SH-SY5Y (cell line): Measurements from ENCODE around the gene UHRF1.
A peak's percentile ranks its signal among the peaks of the same experiment; 100 is the strongest.

Experiments
- GATA2 ChIP-seq: IDR thresholded peaks from 2 replicates; pipeline ENCODE4 v1.6.1; 2011; ENCODE audit warnings: mild to moderate bottlenecking, low read depth, low read length
- GATA3 ChIP-seq: IDR thresholded peaks from 2 replicates; pipeline ENCODE4 v1.6.1; 2011; ENCODE audit warnings: low read depth, mild to moderate bottlenecking, low read length, moderate library complexity

UHRF1 gene

DNA sequence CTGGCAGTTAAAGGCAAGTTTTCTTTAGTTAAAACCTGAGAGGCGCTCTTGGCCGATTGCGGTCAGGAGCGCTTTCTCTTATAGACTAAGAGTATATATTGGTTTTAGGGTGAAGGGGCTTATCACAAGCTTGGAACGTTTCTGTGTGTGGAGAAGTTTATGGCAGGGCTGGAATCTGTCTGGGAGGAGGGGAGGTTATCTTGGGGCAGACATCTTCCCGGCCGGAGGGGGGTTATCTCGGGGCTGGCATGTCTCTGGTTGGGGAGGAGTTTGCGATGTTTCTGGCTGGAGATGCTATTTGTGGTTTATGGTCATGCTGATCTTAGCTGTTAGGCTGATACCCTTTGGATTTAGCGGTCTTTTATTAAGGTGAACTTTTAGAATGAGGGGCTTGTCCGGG, 78.0 kb downstream of the UHRF1 start:
- no peak for TF ChIP-seq GATA3

DNA sequence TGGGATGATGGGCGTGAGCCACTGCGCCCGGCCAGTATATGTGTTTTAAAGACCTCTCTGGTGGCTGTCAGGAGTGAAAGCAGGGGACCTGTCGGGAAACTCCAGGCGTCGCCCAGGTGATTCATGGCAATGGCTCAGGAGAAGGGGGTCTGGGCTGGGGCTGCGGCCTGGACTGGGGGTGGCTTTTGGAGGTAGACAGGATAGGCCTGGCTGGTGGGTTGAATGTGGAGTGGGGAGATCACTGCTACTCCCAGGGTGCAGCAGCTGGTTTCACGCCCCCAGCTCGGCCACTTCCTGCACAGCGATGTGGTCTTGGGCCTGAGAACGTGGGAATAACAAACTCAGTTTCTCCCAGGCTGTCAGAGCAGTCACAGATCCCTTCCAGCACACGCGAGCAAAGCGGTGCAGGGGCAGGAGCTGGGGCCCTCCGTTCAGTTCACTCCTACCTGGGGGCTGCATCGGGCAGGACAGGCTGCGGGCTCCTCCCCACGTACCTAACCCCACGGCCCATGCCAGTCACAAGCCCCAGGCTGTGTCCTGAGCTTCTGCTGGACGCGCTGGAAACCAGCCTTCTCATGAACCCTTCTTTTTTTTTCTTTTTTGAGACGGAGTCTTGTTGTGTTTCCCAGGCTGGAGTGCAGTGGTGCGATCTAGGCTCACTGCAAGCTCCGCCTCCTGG, 78.5 kb downstream of the UHRF1 start:
- TF ChIP-seq GATA3: no peak
- no peak for TF ChIP-seq GATA2

GRCh38 chr19:4988770-4989251, 79.5 kb downstream of the UHRF1 start:
- TF ChIP-seq GATA3: no peak
- no peak for TF ChIP-seq GATA2

DNA sequence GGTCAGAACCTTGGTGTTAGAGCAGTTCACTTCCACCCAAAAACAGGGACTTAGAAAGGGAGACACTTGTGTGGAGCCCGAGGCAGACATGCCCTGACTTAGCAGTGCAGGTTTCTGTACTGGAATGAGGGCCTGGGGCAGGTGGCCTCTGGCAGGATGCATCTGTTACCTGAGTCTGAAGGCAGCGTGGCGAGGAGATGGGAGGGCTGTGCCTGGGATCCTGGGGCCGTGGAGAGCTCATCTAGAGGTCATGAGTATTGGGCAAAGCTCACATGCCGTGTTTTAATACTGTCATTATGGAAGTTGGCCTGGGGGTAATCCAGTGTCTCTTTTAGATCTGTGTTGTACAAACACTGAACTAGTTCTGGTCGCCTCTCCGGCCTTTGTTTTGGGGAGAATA, 81.0 kb downstream of the UHRF1 start:
- TF ChIP-seq GATA2 (no peak), GATA3 (no peak)

DNA sequence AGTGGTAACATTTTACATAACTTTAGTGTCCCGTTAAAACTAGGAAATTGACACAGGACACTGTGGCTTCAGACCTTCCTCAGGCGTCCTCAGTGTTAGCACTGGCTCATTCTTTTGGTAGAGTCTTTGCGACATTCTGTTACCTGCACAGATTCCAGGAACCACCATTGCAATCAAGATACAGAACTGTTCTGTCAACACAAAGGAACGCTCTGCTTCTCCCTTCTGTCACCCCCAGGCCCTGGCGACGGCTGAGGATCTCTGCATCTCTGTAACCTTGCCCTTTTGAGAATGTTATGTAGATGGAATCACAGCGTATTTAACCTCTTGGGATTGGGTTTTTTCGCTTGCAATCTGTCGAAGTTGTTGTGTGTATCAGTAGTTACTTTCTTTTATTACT, 82.2 kb downstream of the UHRF1 start:
- TF ChIP-seq GATA3 (no peak), GATA2 (0 out of 2 replicates have a peak, but pooled peaks have one; percentile 1)

- TF ChIP-seq GATA2 (0 out of 2 replicates have a peak, but pooled peaks have one; percentile 2), GATA3 (no peak)
Observed at GRCh38 chr19:4991996-4992698, 82.8 kb downstream of the UHRF1 start.

DNA sequence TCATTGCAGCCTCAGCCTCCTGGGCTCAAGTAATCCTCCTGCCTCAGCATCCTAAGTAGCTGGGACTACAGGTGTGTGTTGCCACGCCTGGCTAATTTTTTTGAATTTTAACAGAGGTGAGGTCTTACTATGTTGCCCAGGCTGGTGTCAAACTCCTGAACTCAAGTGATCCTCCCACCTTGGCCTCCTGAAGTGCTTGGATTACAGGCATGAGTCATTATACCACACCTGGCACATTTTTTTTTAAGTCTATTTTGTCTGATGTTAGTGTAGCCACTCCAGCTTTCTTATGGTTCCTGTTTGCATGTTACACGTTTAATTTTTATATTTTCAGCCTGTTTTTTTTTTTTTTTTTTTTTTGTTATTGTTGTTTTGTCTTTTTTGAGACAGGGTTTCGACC, 84.4 kb downstream of the UHRF1 start:
- TF ChIP-seq GATA3 (no peak), GATA2 (no peak)

GRCh38 chr19:4996701-4997100, 87.4 kb downstream of the UHRF1 start:
- TF ChIP-seq GATA2: no peak
- TF ChIP-seq GATA3: no peak

- TF ChIP-seq GATA3 (no peak), GATA2 (no peak)
Observed at GRCh38 chr19:4997297-4997696, 88.0 kb downstream of the UHRF1 start.

- TF ChIP-seq GATA3 (no peak), GATA2 (no peak)
Observed at GRCh38 chr19:5000120-5000611, 90.9 kb downstream of the UHRF1 start.

GRCh38 chr19:5001615-5002014, 92.3 kb downstream of the UHRF1 start:
- TF ChIP-seq GATA3 (no peak), GATA2 (no peak)

- TF ChIP-seq GATA2 (no peak), GATA3 (no peak)
Observed at GRCh38 chr19:5002143-5002542, 92.8 kb downstream of the UHRF1 start.

GRCh38 chr19:5003781-5004180, 94.5 kb downstream of the UHRF1 start:
- TF ChIP-seq GATA3: no peak
- no peak for TF ChIP-seq GATA2

DNA sequence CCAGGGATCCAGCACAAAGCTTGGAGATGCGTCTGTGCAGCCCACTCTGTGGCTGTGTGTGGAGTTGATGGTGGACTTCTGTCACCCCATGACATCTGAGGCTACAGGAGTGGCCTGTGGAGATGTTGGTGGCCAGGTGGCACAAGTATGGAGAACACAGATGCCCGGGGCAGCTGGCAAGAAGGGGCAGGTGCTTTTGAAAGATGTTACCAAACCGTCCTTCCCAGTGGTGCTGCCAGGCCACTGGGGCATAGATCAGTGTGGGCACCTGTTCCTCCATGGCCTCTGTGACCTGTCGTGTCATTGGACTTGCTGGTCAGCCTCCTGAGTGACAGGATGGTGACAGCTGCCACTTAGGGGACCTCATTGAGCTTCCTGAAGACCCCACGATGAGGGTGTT, 95.8 kb downstream of the UHRF1 start:
- TF ChIP-seq GATA3: no peak
- no peak for TF ChIP-seq GATA2

DNA sequence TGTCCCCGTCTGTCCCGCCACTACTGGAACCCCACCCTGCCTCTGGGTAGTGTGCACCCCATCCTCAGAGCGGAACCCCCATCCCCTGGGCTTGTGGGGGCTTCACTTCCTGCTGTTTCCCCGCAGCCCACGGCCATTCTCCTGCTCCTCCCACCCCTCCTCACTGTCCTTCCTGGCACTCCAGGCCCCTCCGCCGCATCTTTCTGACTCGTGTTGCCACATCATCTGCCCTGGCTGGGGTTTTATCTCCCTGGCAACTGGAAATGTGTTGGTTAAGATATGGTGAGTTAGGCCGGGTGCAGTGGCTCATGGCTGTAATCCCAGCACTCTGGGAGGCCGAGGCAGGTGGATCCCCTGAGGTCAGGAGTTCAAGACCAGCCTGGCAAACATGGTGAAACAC, 96.9 kb downstream of the UHRF1 start:
- no peak for TF ChIP-seq GATA2
- no peak for TF ChIP-seq GATA3
